Right ventricle myocardium superior (tissue), 1 donor: ENCODE results near the gene MTCL3.

Source experiments
- ATAC-seq: fragments of 200-7000 bp; cut with Tn5 transposase; one replicate; pipeline ENCODE4 v1.9.1; 2020; ENCODE audit warnings: mild to moderate bottlenecking; ENCODE audit not compliant: poor library complexity
- DNase-seq: peaks from one replicate; pipeline ENCODE4 v3.0.0-alpha.2; 2020
- intact Hi-C: fragments of 100-400 bp; cut with DNase I; formaldehyde crosslinking; loops from one replicate; pipeline ENCODE4 v1.11.2; 2022
- donor health status: DM: no; HTN: yes; CAD: no; lungs with severe emphysema.

Gene MTCL3

DNA sequence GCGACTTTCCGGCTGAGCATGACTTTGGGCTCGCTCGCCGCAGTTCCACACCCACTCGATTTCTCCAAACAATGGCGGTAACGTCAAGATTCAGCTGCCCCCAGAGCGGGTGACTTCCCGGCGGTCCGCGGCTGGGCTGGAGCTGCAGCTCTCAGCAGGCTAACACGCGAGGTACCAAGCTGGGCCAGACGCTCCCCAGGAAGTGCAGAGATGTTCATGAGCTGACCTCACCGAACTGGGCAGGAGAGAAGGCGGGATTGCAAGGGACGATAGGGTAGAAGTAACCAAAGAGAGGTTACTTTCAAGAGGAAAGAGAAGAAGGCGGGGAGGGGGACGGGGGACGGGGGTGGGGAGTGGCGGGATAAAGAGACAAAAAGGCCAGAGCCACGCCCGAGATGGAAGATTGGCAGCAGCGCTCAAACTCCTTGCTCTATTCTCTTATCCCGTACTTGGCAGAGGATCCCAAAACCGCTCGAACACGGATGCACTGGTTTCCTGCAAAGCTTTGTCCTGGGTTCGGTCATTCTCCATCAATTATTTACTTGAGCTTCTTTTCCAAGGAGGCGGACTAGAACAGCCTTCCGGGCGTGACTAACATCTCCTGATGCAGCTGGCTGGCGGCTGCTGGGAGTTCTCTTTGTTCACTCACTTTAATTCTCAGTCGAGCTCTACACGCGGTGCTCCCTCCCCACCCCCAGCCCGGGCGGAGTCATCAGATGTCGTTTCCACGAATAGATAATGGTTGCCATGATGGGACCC lies at the start of gene MTCL3:
Gene MTCL3, minus strand, starts transcription at position 626 of the 759 bp plus-strand sequence.
- intact Hi-C loops: no loop called here
- DNase-seq (peak; percentile 55), ATAC-seq (no peak)

DNA sequence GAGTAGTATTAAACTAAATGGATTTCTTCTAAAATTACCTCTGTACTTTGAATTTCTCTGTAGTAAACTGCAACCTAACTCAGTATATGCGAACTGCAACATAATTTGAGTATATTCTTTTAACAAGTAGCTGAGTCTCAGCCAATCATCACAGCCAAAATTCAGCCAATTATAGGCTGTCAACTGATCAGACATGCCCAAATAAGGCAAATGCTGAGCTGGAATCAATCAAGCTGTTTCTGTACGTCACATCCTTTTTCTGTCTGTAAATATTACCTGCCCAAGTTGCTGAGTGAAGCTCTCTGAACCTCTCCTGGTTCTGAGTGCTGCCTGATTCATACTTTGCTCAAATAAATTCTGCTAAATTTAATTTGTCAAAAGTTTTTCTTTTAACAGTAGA lies 48.3 kb upstream of the MTCL3 start:
- intact Hi-C loops: no loop called here

DNA sequence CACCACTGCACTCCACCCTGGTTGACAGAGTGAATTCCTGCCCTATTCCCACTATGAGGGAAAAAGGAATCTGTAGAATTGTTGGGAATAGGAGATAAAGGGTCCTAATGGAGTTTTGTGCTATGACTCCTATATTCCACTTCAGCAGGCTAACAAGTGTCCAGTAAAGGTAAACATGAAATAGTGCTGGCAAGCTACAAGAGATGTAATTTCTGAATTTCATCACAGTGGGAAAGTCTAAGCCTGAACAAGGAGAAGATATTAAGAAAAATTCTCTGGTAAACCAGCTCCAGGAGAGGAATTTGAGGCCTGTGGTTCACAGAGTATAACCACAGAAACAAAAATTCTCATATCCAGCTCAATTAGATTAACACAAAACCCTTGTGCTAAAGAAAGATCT lies 47.5 kb upstream of the MTCL3 start:
- no peak for ATAC-seq
- intact Hi-C loops: no loop called here

More for the DNA sequence above, 48.3 kb upstream of the MTCL3 start:
- no peak for DNase-seq
- no peak for ATAC-seq

DNA sequence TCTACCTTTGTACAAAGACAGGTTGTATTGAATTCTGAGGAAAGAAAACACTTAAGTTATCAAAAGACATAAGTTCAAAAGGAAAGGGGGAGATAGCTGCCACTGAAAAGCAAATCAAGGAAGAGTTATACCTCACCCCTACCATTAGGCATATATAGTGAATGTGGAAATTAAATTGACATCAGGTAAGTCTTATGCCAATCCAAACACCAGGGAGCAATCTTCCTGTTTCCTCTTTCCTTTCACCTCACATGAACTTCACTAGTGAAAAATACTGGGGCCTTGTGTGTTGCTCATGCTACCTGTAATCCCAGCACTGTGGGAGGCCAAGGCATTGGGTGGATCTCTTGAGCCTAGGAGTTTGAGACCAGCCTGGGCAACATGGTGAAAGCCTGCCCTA lies 47.0 kb upstream of the MTCL3 start:
- no peak for DNase-seq
- intact Hi-C loops: no loop called here

More for the DNA sequence above, 47.5 kb upstream of the MTCL3 start:
- no peak for DNase-seq

DNA sequence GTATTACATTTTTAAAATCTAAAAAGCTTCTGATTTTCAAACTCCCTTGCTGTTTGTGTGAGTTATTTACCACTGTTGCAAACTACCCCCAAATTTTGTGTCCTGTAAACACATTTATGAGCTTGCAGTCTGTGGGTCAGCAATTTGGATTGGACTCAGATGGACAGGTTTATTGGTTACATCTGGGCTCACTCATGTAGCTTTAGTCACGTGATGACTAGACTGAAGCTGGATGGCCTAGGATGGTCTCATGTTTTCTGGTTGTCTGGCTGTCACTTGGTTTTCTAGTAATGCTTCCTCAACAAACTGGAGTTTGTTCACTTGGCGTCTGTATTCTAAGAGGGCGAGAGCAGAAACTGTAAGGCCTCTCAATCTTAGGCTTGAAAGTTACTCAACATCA lies 45.6 kb upstream of the MTCL3 start:
- no peak for DNase-seq
- intact Hi-C loops: no loop called here
- ATAC-seq: no peak

More for the DNA sequence above, 47.0 kb upstream of the MTCL3 start:
- ATAC-seq: no peak

DNA sequence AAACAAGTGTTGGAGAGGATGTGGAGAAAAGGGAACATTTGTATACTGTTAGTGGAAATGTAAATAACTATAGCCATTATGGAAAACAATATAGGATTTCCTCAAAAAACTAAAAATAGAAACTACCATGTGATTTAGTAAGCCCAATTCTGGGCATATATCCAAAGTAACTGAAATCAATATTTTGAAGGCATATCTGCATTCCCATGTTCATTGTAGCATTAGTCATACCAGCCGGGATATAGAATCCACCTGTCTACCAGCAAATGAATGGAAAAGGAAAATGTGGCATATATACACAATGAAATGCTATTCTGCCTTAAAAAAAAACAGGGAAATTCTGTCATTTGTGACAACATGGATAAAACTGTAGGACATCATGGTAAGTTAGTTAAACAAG lies 42.5 kb upstream of the MTCL3 start:
- no peak for ATAC-seq
- no peak for DNase-seq
- intact Hi-C loops: no loop called here

DNA sequence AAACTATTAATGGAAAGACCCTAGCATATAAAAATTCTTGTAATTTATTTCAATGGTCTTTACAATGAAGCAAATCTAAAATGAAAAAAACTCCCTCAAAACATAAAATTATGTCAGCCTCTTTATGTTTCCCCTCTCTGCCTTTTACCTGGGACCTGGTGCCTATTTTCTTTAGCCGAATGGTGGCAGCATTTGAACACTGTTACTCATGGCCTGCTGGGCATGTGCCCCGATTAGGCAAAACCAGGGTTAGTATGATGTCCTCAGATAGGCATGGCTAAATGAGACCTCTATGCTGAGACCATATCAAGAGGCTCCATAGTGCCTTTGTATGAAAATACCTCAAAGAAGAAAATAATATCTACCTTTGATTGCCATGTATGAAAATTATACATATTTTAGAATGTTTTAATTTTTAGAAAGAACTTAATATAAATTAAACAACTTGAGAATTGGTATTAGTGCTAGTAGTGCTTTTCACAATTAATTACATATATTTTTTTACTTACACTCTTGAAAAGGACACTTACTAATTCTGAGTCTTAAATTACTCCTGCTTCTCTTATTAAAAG lies 35.4 kb upstream of the MTCL3 start:
- intact Hi-C loops: no loop called here
- no peak for ATAC-seq
- DNase-seq: no peak

DNA sequence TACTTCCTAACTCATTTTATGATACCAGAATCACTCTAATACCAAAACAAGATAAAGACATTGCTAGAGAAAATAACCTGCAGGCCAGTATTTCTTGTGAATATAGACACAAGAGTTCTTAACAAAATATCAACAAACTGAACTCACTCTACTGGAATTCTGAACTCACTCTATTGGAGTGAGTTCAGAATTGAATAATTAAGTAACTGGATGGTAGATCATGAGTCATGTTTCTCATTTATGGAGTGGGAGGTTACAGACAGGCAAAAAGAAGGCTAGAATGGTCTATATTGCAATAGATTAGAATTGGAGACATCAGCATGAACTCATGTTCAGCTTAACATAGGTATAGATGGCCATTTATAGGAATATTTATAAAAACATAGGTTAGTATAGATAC lies 31.3 kb upstream of the MTCL3 start:
- intact Hi-C loops: no loop called here
- DNase-seq (no peak), ATAC-seq (no peak)

DNA sequence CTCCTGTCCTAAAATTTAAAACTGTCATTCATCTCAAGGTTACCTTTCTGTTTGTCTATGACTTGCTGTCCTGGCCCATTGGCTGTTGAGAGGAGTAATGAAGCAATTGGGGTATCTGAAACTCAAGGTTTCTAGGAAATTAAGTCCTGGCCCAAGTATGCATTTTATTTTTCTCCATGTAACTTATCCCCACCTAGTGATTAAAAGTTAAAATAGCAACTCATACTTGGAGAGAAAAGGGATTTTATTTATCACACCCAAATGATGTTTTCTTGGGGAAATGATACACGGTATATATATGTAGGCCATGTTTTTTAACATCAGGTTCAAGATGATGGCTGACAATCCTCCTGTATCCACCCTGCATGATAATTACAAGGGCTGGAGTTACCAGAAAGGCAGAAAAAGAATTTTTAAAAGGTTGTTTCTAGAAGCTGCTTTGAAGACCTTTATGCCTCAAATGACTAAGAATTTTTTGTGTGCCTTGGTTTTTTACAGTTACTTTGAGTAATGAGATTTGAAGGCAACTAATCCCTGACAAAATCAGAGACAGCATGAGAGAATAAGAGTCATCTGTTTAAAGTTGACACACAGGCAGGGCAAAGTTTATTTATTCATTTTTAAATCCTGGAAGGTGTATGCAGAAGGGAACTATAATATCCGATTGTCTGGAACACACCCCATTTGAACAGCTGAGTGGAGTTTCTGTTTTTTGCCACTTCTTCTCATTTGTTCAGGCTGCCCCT lies 28.9 kb upstream of the MTCL3 start:
- intact Hi-C loops: loop anchor here (10.0 kb wide), 1 partner anchor 243 kb away; no protein-coding TSS in a partner anchor
- ATAC-seq (no peak), DNase-seq (no peak)

DNA sequence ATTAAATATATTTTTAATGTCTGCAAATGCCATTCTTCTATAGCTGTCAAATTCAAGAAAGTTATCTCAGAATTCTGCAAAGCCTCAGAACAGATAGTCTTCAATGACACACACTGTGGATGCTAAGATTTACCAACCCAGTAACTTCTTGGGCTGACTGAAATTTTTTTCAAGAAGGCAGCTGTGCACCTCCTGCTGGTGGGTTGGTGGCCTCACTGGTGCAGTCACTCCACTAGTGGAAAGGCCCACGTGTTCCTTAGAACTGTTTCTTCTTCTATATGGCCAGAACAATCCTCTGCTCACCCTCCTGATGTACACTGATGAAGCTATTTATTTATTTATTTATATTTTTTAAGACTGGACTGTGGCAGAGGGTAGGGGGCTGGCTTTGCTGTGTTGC lies 28.1 kb upstream of the MTCL3 start:
- intact Hi-C loops: loop anchor here (10.0 kb wide), 1 partner anchor 242 kb away; no protein-coding TSS in a partner anchor
- ATAC-seq: no peak

DNA sequence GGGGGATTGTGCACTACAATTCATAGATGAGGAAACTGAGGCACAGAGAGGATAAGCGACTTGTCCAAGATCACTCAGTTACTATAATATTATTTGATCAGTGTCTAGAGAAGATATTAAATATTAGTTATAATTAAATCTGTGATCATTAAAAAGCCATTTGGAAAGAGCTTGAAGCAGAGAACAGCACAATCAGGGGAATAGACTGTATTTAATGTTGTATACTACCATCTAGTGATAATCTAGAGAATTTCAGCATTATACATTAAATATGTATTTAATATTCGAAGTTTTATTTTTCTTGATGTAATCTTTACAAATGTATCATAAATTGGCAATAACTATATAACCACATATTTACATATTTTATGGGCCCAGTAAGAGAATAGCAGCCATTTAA lies 20.1 kb upstream of the MTCL3 start:
- no peak for ATAC-seq
- DNase-seq: no peak
- intact Hi-C loops: loop anchor here (2.0 kb wide), 1 partner anchor 74 kb away; no protein-coding TSS in a partner anchor

More for the DNA sequence above, 28.1 kb upstream of the MTCL3 start:
- no peak for DNase-seq

DNA sequence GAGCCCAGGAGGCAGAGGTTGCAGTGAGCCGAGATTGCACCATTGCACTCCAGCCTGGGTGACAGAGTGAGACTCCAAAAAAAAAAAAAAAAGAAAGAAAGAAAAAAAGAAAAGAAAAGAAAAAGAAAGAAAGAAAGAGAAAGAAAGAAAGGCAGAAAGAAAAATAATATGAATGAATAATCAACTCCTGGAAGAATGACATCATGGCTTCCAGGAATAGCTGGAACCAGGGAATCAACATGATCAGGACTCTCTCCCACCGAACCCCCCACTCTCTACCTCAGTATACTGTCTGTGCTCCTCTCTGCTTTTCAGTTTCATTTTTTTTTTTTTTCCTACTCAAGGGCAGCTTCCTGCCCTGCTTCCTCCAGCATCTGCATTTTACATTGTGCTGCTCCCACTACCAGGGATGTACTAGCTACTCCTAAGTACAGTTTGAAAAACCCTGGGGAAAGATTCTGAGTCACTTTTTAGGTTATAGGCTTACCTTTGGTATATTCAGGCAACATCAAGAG lies 19.7 kb upstream of the MTCL3 start:
- ATAC-seq (no peak), DNase-seq (no peak)
- intact Hi-C loops: loop anchor here (2.0 kb wide), 1 partner anchor 74 kb away; no protein-coding TSS in a partner anchor

DNA sequence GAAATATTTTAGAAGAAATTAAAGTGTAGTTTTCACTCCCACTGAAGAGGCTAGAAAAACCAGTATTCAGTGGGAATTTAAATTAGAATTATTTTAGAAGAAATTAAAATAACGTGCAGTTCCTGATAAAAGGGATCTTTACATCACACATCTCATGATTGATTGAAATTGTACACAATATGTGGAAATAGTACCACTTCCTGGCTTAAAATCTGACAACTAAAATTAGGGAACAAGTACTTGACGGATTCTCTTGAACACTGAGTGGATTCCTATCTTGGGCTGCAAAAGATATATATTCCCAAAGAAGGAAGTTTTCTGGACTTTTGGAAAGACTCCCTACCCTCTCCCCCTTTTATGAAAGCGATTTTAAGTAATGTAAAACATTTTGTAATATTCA lies 14.6 kb upstream of the MTCL3 start:
- ATAC-seq (no peak), DNase-seq (no peak)
- intact Hi-C loops: no loop called here

DNA sequence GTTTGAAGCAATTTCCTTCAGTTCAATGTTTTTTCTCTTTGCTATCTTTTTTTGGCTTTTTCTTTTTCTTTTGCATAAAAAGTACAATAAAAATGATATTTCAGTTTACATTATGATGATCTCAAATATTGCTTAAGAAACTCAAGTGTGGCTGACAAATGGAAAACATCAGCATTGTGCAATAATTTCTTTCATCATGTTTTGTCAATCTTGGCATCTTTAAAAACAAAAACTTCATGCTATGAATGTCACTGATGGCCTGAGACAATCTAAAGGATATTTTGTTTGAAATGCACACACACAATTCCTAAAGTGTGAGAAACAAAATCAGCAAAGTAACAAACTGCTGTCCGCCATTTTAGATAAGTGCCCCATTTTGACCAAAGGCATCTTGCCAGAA lies 13.9 kb upstream of the MTCL3 start:
- no peak for ATAC-seq
- DNase-seq: no peak
- intact Hi-C loops: no loop called here

DNA sequence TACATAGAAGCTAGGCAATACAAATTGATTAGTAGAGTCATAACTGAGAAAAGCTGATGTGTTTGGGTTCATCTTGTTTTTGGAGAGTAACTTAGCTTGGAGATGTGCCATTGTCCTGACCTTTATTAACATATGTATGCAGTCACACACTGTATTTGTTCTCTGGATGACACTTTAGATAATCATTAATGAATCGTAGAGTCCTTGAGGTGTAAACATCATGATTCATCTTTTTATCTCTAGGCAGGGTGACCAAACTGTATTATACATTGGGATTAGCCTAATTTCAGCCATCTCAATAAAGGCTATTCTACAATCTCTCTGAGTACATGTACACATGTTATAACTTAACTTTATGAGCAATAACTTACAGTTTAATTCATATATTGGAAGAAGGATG lies 3.6 kb upstream of the MTCL3 start:
- DNase-seq (no peak), ATAC-seq (no peak)
- intact Hi-C loops: no loop called here

DNA sequence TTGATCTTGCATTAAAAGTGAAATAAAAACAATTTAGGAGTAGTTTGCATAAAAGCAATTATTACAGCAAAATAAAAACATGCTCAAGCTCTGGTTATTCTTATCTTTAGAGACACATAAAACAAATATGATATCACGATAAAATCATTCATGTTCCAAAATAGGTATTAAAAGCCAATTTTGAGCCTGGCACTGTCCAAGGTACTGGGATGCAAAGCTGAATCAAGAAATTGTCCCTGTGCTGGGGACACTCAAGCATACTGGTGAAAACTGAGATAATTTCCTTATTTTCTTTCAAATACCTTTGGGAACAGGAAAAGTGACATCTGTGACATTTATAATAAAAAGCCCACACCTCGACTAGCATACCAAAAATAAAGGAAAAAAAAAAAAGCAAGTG lies 931 bp upstream of the MTCL3 start:
- intact Hi-C loops: no loop called here
- DNase-seq (no peak), ATAC-seq (no peak)

DNA sequence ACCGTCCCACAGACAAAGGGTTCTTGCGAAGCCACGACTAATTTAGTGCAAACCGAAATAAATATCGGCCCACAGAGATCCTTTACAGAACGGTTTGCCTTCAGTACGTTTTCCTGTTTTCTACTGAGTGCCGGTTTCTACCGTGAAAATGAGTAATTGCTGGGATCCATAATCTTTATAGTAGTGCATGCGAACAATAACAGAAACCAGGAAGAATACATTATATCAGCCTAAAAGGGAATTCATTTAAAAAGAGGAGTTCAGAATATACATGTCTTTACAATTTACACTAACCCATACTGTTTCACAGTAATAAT lies 292 bp upstream of the MTCL3 start:
- DNase-seq: no peak
- no peak for ATAC-seq
- intact Hi-C loops: no loop called here

DNA sequence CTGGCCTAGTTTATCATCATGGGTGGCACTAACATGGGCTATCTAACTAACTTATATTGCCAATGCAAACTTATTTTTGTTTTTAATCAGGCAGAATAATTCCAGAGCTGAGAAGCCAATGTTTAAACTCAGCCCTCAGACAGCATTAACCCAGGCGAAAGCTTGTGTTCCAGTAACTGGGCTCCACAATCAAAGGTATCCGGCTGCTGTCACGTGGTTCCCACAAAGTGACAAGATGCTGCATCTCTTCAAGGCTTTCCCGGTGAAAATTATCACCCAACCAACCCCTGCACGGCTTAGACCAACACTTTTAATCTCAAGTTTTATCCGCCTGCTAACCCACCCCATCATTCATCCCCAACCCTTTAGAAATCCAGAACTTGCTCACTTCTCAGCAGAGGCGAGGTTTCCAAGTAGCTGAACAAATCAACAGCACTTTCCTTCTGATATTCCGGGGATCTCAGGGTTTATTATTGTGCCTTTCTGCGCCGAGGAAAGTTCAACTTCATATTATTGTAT lies 885 bp downstream of the MTCL3 start:
- DNase-seq (no peak), ATAC-seq (no peak)
- intact Hi-C loops: no loop called here

DNA sequence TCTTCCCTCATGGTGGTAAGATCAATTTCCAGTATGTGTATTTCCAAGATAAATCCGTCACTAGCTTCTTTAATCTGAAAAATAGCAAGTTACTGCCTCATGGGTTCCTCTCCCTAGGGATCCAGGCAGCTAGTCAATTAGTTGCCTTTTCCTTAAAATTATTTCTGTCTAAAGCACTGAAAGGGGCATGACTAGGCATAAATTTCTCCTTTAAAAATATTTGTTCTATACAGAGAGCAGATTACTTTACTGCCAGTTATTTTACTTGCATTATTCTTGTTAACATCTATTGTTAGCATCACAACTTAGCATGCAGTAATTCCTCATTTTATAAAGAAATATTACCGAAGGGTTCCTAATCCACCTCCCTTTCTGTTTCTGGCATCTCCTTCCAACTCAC lies 1.4 kb downstream of the MTCL3 start:
- intact Hi-C loops: no loop called here
- DNase-seq (no peak), ATAC-seq (no peak)
